RWPE1 (cell line): Measurements from ENCODE around the gene CADM2.

Experiments used
- CTCF ChIA-PET: fragments of 350-600 bp; sonication (Branson Sonifier 250); formaldehyde crosslinking; extraction: SDS; loops from one replicate; lab custom pipeline; 2021; lab: Yijun Ruan, JAX
- POLR2A ChIA-PET: fragments of 400-600 bp; formaldehyde crosslinking; extraction: SDS; loops from one replicate; lab custom pipeline; 2020; ENCODE audit warnings: antibody characterized with exemption; ENCODE audit not compliant: low non-redundant PET; lab: Yijun Ruan, JAX
- DNase-seq: peaks from one replicate; pipeline ENCODE4 v3.0.0; 2012; ENCODE audit warnings: low spot score
- H3K27ac ChIP-seq: fragments of 450-650 bp; 2 replicates; pipeline ENCODE4 v1.5.1; 2017
- TF ChIP-seq, protein P1 (sequence below): fragments of 450-650 bp; conservative IDR thresholded peaks from 2 replicates; pipeline ENCODE4 v1.5.1; 2017; ENCODE audit warnings: low read depth, mild to moderate bottlenecking

Gene CADM2

DNA sequence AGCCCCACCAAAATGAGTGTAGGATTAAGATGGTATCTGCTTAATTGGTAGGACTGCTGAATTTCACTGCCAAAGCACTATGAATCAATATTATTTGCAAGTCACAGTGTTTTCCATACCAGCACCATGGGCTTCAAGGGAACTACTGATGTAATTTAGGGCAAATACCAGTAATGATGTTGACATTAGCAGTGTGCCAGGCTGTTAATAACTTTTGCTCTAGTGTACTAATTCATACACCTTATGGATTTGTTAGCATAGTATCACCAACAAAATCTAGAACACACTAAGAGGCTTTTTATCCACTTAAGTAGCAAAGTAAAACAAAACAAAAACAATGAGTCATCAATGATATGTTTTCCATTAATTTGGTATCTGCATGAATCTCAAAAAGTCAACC lies 888.2 kb downstream of the CADM2 start:
- TF ChIP-seq, protein P1, sequence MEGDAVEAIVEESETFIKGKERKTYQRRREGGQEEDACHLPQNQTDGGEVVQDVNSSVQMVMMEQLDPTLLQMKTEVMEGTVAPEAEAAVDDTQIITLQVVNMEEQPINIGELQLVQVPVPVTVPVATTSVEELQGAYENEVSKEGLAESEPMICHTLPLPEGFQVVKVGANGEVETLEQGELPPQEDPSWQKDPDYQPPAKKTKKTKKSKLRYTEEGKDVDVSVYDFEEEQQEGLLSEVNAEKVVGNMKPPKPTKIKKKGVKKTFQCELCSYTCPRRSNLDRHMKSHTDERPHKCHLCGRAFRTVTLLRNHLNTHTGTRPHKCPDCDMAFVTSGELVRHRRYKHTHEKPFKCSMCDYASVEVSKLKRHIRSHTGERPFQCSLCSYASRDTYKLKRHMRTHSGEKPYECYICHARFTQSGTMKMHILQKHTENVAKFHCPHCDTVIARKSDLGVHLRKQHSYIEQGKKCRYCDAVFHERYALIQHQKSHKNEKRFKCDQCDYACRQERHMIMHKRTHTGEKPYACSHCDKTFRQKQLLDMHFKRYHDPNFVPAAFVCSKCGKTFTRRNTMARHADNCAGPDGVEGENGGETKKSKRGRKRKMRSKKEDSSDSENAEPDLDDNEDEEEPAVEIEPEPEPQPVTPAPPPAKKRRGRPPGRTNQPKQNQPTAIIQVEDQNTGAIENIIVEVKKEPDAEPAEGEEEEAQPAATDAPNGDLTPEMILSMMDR, result no peak
- POLR2A ChIA-PET, result no interaction called here
- CTCF ChIA-PET, result no interaction called here
- DNase-seq, result no peak
- no peak overlapping the region for H3K27ac ChIP-seq

DNA sequence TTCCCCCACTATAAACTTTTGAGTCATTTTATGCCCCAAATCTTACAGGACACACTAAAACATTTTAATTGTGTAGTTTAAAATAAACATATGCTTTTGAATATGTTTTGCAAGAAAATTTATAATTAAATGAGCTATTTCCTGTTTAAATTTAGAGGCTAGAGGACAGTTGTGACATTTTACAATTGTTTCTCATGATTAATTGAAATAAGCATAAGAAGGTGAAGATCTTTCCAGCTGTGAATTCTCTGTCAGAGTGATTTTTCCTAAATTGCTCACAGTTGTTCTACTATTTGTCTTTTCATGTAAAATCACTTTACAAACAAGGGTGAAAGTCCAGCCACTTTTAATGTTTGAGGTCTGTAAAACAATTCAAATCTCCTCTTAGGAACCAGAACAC lies 892.3 kb downstream of the CADM2 start:
- TF ChIP-seq, protein P1, result no peak
- DNase-seq, result no peak
- POLR2A ChIA-PET, result no interaction called here
- H3K27ac ChIP-seq, result no peak overlapping the region
- CTCF ChIA-PET, result interaction anchor here (0.7 kb wide), 1 partner anchor 26 kb away, joined by 4 read pairs; no protein-coding TSS in a partner anchor

GRCh38 chr3:85853805-85854204 lies 895.0 kb downstream of the CADM2 start:
- ChIA-PET CTCF (no interaction called here), POLR2A (no interaction called here)
- TF ChIP-seq, protein P1, result no peak
- DNase-seq, result no peak
- H3K27ac ChIP-seq, result no peak overlapping the region

- ChIA-PET CTCF (no interaction called here), POLR2A (no interaction called here)
- H3K27ac ChIP-seq, result no peak overlapping the region
- TF ChIP-seq, protein P1, result no peak
- DNase-seq, result no peak
Measured at GRCh38 chr3:85862893-85863455, 904.2 kb downstream of the CADM2 start.

DNA sequence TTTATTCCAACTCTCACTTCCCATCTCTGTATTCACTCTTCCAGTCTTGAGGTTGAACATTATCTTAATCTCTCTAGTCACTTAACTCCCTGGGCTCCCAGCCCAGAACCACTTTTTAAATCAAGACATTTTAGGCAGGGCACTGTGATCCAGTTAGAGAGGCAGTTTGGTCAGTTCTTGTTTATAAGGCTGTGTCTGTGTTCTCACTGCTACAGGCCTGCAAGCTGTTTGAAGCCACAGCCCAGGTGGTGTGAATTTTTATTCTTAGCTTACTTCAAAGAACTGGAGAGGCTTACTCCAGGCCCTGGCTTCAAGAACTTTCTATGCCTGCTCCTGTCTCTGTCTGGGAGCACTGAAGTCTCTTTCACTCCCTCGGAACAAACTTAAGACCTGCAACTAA lies 906.1 kb downstream of the CADM2 start:
- TF ChIP-seq, protein P1, result no peak
- CTCF ChIA-PET, result no interaction called here
- POLR2A ChIA-PET, result no interaction called here
- H3K27ac ChIP-seq, result no peak overlapping the region
- no peak for DNase-seq

DNA sequence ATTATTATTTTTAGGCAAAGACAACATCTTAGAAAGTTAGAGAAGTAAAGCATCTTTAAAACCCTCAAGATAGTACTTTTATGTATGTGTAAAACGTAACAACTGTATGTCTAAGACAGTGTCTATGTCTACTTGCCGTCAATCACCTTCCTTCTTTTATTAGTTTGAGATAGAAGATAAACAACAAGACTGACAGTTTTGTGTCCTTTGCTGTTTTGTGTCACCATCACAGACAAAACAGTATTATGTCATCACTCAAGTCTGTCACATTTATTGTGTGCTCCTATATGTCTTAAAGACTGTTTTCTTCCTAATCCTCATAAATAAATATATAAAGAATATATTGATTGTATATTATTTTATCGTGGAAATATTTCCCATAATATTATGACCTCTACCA lies 908.3 kb downstream of the CADM2 start:
- no peak for DNase-seq
- ChIA-PET CTCF (no interaction called here), POLR2A (no interaction called here)
- no peak overlapping the region for H3K27ac ChIP-seq
- TF ChIP-seq, protein P1, result no peak
